HS-5 (cell line): ENCODE results near the gene CPLX1.

Source experiments
- DNase-seq: peaks from one replicate; pipeline ENCODE4 v3.0.0-alpha.2; 2012; ENCODE audit warnings: low read depth

The CPLX1 gene

GRCh38 chr4:855880-856224, 29.9 kb upstream of the CPLX1 start:
- no peak for DNase-seq

DNA sequence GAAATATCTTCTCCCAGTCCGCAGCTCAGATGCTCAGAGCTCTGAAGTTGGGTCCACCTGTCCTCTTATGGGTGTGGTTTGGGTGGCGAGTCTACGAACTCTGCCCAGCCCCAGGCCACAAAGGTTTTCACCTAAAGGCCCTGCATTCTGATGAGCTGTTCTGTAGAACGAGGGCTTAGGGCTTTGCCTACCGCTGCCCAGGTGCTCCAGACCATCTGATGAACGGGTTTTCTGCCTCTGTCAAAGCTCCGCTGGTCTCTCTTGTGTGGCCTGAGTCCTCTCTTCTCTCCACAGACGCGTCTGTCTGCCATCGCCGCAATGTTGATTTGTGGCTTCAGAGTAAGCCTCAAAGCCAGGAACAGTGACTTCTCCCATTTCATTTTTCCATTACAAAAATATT, 28.4 kb upstream of the CPLX1 start:
- no peak for DNase-seq

- no peak for DNase-seq
Measured at GRCh38 chr4:853416-853781, 27.5 kb upstream of the CPLX1 start.

DNA sequence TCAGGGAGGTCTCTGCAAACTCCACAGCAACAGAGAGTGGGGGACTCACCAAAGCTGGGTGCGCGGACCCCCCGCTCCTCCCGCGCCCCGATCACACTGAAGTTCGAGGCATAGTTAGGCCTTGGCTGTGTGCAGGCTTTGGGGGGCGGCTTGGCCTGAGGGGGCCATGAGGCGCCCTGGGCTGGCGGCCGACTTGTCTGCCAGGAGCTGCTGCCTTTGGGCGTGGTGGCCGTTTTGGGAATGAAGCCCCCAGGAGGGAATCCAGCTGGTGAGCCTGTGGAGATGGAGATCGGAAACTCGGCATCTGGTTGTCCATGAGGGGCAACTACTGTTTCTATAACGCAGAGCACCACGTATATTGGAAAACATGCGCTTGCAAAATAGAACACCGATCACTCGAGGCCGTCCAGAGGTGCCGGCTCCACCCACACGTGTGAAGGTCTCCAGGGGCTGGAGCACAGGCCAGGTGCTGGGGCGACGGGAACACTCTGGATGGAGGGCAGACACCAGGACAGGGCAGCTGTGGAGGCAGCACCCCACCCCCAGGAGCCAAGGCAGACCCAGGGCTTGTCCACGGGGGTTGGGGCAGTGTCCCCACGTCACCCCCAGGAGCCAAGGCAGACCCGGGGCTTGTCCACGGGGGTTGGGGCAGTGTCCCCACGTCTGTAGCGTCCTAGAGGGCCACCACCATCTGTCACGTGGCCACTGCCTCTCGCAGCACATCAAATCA, 25.9 kb upstream of the CPLX1 start:
- DNase-seq: no peak

DNA sequence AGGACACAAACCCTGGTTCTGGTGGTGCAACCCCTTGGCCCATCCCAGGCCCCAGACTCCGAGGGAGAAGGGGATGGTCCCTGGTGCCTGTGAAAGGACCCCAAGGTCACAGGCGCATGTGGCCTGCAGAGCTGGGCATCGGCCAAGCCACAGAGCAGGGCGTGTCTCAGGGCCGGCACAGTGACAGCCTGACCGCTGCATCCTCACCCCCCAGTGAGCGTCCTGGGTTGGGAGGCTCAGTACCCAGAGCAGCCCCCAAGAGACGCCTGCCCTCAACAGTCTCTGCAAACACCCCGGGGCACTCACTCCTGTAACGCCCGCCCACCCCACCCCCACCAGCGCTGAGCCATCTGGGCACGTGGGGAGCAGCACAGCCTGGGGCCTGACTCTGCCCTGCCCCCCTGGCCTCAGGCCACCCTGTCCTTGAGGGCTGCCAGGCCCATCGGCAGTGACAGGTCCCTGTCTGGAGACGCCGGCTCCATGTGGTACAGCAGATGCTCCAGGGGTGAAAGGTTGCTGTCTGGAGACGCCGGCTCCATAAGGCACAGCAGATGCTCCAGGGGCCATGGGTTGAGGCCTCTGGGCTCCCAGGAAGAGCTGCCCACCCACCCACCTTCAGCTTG, 24.5 kb upstream of the CPLX1 start:
- no peak for DNase-seq

DNA sequence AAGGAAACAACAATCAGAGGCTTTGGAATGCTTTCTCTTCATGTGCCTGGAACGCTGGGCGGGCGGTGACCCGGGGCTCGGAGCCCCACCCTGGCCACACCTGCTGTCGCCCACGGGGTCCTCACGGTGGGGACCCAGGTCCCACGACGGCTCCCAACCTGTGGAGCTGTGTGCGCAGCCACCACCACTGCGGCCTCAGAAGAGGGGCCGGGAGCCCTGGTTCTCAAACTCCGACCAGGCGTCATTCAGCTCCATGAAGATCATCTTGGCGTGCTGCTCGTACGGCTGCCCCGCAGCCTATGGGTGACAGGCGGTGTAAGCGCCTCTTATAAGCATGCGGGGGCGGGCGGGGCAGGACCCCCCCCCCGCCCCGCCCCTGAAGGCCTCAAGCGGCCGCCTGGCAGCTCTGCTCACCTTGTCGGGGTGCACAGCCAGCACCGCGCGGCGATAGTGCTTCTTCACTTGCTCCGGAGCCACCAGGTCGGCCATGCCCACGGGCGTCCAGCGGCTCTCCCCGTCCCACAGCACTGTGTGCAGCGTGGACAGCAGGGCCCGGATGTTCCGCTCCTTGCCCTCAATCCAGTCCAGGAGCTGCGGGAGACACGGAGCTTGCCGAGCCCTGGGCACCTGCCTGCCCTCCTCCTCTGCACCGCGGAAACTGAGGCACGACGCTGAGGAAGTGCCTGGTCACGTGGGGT, 23.7 kb upstream of the CPLX1 start:
- DNase-seq: no peak

DNA sequence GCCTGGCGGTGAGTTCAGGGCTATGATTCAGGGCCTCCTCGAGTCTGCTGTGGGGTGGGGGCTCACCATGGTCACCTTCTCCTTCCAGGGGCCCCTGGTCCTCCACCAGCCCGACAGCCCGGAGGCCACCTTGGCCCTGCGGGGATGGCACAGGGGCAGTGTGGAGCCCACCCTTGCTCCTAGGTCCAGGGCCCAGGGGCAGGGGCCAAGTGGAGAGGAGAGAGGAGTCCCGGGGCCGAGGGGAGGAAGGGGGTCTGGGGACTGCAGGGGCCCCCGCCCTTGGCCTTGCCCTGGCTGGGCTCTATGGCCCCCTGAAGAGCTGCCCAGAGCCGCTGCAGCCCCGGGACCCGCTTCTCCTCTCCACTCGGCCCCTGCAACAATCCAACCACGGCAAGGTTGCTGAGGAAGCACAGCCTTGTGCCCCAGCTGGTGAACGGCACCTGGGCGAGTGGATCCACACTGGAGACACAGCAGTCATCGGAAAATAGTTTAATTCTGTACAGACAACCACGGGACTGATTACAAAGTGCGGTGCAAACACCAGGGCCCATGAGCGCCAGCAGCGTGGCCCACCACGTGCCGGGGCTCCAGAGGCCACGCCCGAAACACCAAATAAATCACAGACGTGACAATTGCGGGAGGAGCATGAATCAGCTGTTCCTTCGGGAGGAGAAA, 23.0 kb upstream of the CPLX1 start:
- DNase-seq: no peak

DNA sequence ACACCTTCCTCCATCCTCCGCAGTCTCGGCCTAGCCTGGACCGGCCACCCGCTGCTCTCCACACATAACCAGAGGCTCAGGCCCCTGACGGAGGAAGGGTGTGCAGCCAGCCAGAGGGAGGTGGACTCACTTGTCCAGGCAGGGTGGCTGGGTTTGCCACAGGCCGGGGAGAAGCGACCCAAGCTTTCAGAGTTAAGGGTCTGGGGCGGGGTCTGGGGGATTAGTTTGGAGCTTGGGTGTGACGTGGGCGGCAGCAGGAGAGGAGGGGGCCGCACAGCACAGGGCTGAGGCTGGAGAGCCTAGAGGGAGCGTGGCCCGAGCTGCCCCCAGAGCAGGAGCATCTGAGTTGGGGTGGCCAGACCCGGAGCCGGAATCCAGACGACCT, 22.4 kb upstream of the CPLX1 start:
- DNase-seq: no peak

GRCh38 chr4:845836-846251, 19.9 kb upstream of the CPLX1 start:
- no peak for DNase-seq

- DNase-seq: no peak
Measured at GRCh38 chr4:845233-845835, 19.4 kb upstream of the CPLX1 start.

GRCh38 chr4:844752-845232, 18.9 kb upstream of the CPLX1 start:
- no peak for DNase-seq

GRCh38 chr4:839675-840443, 13.9 kb upstream of the CPLX1 start:
- DNase-seq: no peak

GRCh38 chr4:837772-838171, 11.8 kb upstream of the CPLX1 start:
- no peak for DNase-seq

DNA sequence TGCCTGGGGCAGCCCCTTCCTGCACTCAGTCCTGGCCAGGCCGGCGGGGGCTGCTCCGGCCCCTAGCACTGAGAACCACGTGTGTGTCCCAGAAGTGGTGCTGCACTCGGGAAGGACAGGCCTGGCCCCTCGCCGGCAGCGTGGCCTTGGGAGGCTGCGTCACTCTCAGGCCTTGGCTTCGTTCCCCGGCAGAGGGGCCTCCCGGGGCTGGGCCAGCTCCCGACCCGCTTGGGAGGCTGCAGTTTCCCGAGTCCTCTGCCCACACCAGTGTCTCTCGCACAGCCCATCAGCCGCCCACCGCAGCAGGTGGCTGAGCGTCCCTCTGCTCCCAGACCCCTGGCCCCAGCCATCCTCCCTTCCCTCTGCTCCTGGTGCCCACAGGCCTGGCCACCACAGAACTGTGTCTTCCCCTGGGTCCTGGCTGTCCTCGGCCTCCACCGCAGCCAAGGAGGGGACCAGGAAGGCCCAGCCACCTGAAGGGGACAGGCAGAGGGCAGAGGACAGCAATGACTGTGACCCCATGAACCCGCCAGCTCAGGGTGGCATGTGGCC, 10.9 kb upstream of the CPLX1 start:
- DNase-seq: no peak

GRCh38 chr4:836003-836511, 10.1 kb upstream of the CPLX1 start:
- DNase-seq: no peak

DNA sequence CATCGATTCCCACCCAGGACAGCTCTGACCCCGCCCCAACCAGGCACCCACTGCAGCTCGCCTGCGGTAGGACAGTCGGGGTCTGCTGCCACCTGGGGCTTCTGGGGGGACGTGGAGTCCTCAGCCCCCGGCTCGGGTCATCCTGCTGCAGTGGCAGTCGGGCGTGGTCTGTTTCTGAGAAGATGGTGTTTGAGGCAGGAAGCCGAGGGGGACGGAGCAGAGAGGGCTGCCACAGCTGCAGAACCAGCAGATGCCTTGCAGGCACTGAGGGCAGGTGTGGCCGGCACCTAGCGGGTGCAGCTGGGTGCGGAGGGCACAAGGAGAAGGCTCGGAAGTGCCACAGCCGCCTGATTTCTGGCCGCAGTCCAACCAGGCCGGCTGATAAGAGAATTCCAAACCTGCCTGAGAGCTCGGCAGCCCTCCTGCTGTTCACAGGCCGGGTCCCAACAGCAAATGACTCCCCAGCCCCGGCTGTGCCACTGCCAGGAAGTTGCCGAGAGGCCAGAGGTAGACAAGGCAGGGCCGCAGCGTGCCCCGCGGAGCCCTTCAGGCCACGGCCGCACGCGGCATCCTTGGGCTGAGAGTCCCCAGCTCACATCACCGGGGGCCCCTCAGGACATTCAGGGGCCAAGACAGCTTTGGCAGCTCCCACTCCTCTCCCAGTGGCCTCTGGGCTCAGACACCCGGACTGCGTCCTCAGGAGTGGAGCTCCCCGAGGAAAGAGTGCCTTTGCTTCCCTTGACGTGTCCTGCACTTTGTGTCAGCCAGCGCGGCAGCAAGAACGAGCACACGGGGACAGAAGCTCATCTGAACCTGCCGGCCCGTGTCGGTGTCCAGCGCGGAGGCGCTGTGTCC, 9.4 kb upstream of the CPLX1 start:
- no peak for DNase-seq

GRCh38 chr4:834368-835147, 8.6 kb upstream of the CPLX1 start:
- no peak for DNase-seq

DNA sequence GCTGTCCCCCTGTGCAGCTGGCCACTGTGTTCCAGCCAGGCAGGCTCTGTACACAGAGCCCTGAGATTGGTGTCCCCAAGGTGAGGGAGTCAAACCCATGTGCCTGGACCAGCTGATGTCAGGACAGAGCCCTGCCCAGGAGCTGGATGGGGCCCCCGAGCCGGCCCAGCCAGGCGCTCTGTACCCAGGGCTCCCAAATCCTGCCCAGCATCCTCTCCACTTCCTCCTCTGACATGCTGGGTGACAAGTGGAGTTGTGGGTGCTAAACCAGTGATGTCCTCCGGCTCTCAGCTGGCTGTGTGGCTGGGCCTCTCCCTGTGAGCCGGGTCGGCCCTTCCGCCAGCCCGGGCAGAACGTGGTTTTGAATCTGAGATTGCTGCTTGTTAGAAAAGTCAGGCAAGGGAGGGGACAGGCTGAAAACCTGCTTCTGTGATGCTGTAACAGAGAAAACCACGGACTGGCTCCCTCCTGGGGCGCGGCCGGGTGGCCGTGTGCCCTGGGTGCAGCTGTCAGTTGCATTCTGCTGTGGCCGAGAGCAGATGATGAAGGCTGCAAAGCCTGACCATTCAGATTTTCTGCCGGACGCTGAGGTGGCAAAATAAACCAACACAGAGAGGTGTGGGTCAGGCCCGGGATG, 7.9 kb upstream of the CPLX1 start:
- DNase-seq: no peak

DNA sequence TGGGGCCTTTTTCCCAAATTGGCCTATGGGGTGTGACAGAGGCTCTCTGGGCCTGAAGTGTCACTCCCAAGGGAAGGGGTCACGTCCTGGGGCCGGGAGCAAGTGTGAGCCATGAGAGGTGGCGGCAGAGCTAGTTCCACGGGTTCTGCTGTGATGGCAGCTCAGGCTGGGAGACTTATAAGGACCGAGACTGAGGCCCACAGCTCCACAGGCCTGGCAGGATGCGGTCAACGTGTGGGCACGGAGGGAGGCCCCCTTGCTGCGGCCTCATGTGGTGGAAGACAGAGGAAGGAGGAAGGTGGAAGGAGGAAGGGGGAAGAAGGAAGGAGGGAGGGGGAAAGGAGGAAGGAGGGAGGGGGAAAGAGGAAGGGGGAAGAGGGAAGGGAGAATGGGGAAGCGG, 7.2 kb upstream of the CPLX1 start:
- no peak for DNase-seq
